Measurements from ENCODE around the gene GASK1A. TPM values are rescaled to one million over a fixed set of nuclear protein-coding genes. Genes with fewer than 3 reads are reported as not detected.
A peak's percentile ranks its signal among the peaks of the same experiment; 100 is the strongest.

The GASK1A gene
- polyA plus RNA-seq, 1 donor, result 5.0 TPM

GRCh38 chr3:42980909-42981308 is 1.8 kb downstream of the GASK1A start:
- DNase-seq, result no peak
- Histone ChIP-seq H3K4me1 (ENCODE audit: control insufficient read depth, insufficient read depth, low read length) (peaks cover 5% of the 10 kb centered on the region), H3K9me3 (ENCODE audit: control insufficient read depth, low read depth, low read length) (peaks cover 2% of the 10 kb centered on the region), H3K36me3 (ENCODE audit: control insufficient read depth, insufficient read depth, low read length) (no peaks in the 10 kb centered on the region), H3K27ac (ENCODE audit: low read length) (no peak overlapping the region), H3K4me3 (ENCODE audit: low read length) (no peak overlapping the region), H3K27me3 (ENCODE audit: control insufficient read depth, insufficient read depth, low read length) (peaks cover 26% of the 10 kb centered on the region)
- WGBS (ENCODE audit: insufficient coverage, low lambda C conversion rate), result no CpG with 5 or more reads among the region's 6 CpGs

- 100% methylated on average over 1 of the region's 6 CpGs for WGBS (ENCODE audit: insufficient coverage, low lambda C conversion rate)
- DNase-seq, result peak in 1 of 2 donors; percentile 17
- Histone ChIP-seq H3K27me3 (ENCODE audit: control insufficient read depth, insufficient read depth, low read length) (peaks cover 24% of the 10 kb centered on the region), H3K36me3 (ENCODE audit: control insufficient read depth, insufficient read depth, low read length) (no peaks in the 10 kb centered on the region), H3K9me3 (ENCODE audit: control insufficient read depth, low read depth, low read length) (no peaks in the 10 kb centered on the region), H3K27ac (ENCODE audit: low read length) (no peak overlapping the region), H3K4me3 (ENCODE audit: low read length) (no peak overlapping the region), H3K4me1 (ENCODE audit: control insufficient read depth, insufficient read depth, low read length) (peaks cover 5% of the 10 kb centered on the region)
These were observed 3.7 kb downstream of the GASK1A start for GRCh38 chr3:42982645-42983412.

- DNase-seq, result no peak
- H3K9me3 ChIP-seq (ENCODE audit: control insufficient read depth, low read depth, low read length), result no peaks in the 10 kb centered on the region
- peaks cover 5% of the 10 kb centered on the region for H3K4me1 ChIP-seq (ENCODE audit: control insufficient read depth, insufficient read depth, low read length)
- no CpG with 5 or more reads among the region's 3 CpGs for WGBS (ENCODE audit: insufficient coverage, low lambda C conversion rate)
- no peaks in the 10 kb centered on the region for H3K36me3 ChIP-seq (ENCODE audit: control insufficient read depth, insufficient read depth, low read length)
- H3K4me3 ChIP-seq (ENCODE audit: low read length), result no peak overlapping the region
- H3K27ac ChIP-seq (ENCODE audit: low read length), result no peak overlapping the region
- peaks cover 19% of the 10 kb centered on the region for H3K27me3 ChIP-seq (ENCODE audit: control insufficient read depth, insufficient read depth, low read length)
These were observed 4.8 kb downstream of the GASK1A start for GRCh38 chr3:42983927-42984326.

GRCh38 chr3:42984701-42985100 is 5.6 kb downstream of the GASK1A start:
- no peaks in the 10 kb centered on the region for H3K9me3 ChIP-seq (ENCODE audit: control insufficient read depth, low read depth, low read length)
- H3K27me3 ChIP-seq (ENCODE audit: control insufficient read depth, insufficient read depth, low read length), result peaks cover 13% of the 10 kb centered on the region
- WGBS (ENCODE audit: insufficient coverage, low lambda C conversion rate), result 50% methylated on average over 1 of the region's 4 CpGs
- H3K36me3 ChIP-seq (ENCODE audit: control insufficient read depth, insufficient read depth, low read length), result no peaks in the 10 kb centered on the region
- no peak for DNase-seq
- no peak overlapping the region for H3K27ac ChIP-seq (ENCODE audit: low read length)
- H3K4me3 ChIP-seq (ENCODE audit: low read length), result no peak overlapping the region
- H3K4me1 ChIP-seq (ENCODE audit: control insufficient read depth, insufficient read depth, low read length), result peaks cover 5% of the 10 kb centered on the region

GRCh38 chr3:42988097-42988496 is 9.0 kb downstream of the GASK1A start:
- no peak for DNase-seq
- 100% methylated on average over 1 of the region's 3 CpGs for WGBS (ENCODE audit: insufficient coverage, low lambda C conversion rate)

GRCh38 chr3:42988566-42988965 is 9.5 kb downstream of the GASK1A start:
- Histone ChIP-seq H3K36me3 (ENCODE audit: control insufficient read depth, insufficient read depth, low read length) (no peaks in the 10 kb centered on the region), H3K4me1 (ENCODE audit: control insufficient read depth, insufficient read depth, low read length) (no peaks in the 10 kb centered on the region), H3K4me3 (ENCODE audit: low read length) (no peak overlapping the region), H3K9me3 (ENCODE audit: control insufficient read depth, low read depth, low read length) (no peaks in the 10 kb centered on the region), H3K27ac (ENCODE audit: low read length) (no peak overlapping the region), H3K27me3 (ENCODE audit: control insufficient read depth, insufficient read depth, low read length) (peaks cover 2% of the 10 kb centered on the region)
- no peak for DNase-seq
- no CpG with 5 or more reads among the region's 5 CpGs for WGBS (ENCODE audit: insufficient coverage, low lambda C conversion rate)

More at GRCh38 chr3:42988097-42988496, 9.0 kb downstream of the GASK1A start:
- H3K36me3 ChIP-seq (ENCODE audit: control insufficient read depth, insufficient read depth, low read length), result no peaks in the 10 kb centered on the region
- H3K9me3 ChIP-seq (ENCODE audit: control insufficient read depth, low read depth, low read length), result no peaks in the 10 kb centered on the region
- no peak overlapping the region for H3K4me3 ChIP-seq (ENCODE audit: low read length)
- peaks cover 2% of the 10 kb centered on the region for H3K27me3 ChIP-seq (ENCODE audit: control insufficient read depth, insufficient read depth, low read length)
- no peaks in the 10 kb centered on the region for H3K4me1 ChIP-seq (ENCODE audit: control insufficient read depth, insufficient read depth, low read length)
- no peak overlapping the region for H3K27ac ChIP-seq (ENCODE audit: low read length)

GRCh38 chr3:42991341-42992315 is 12.5 kb downstream of the GASK1A start:
- WGBS (ENCODE audit: insufficient coverage, low lambda C conversion rate), result no CpG with 5 or more reads among the region's 11 CpGs
- Histone ChIP-seq H3K9me3 (ENCODE audit: control insufficient read depth, low read depth, low read length) (no peaks in the 10 kb centered on the region), H3K4me1 (ENCODE audit: control insufficient read depth, insufficient read depth, low read length) (no peaks in the 10 kb centered on the region), H3K27ac (ENCODE audit: low read length) (no peak overlapping the region), H3K27me3 (ENCODE audit: control insufficient read depth, insufficient read depth, low read length) (peaks cover 2% of the 10 kb centered on the region), H3K36me3 (ENCODE audit: control insufficient read depth, insufficient read depth, low read length) (no peaks in the 10 kb centered on the region), H3K4me3 (ENCODE audit: low read length) (no peak overlapping the region)
- no peak for DNase-seq

GRCh38 chr3:42994595-42994994 is 15.5 kb downstream of the GASK1A start:
- Histone ChIP-seq H3K27me3 (ENCODE audit: control insufficient read depth, insufficient read depth, low read length) (no peaks in the 10 kb centered on the region), H3K4me1 (ENCODE audit: control insufficient read depth, insufficient read depth, low read length) (no peaks in the 10 kb centered on the region), H3K4me3 (ENCODE audit: low read length) (no peak overlapping the region), H3K27ac (ENCODE audit: low read length) (no peak overlapping the region), H3K9me3 (ENCODE audit: control insufficient read depth, low read depth, low read length) (no peaks in the 10 kb centered on the region), H3K36me3 (ENCODE audit: control insufficient read depth, insufficient read depth, low read length) (no peaks in the 10 kb centered on the region)
- no peak for DNase-seq
- no CpG with 5 or more reads among the region's 3 CpGs for WGBS (ENCODE audit: insufficient coverage, low lambda C conversion rate)

GRCh38 chr3:42996021-42996420 is 16.9 kb downstream of the GASK1A start:
- no peaks in the 10 kb centered on the region for H3K27me3 ChIP-seq (ENCODE audit: control insufficient read depth, insufficient read depth, low read length)
- H3K9me3 ChIP-seq (ENCODE audit: control insufficient read depth, low read depth, low read length), result no peaks in the 10 kb centered on the region
- no peak overlapping the region for H3K4me3 ChIP-seq (ENCODE audit: low read length)
- no peak for DNase-seq
- no peaks in the 10 kb centered on the region for H3K36me3 ChIP-seq (ENCODE audit: control insufficient read depth, insufficient read depth, low read length)
- no peak overlapping the region for H3K27ac ChIP-seq (ENCODE audit: low read length)
- no CpG with 5 or more reads among the region's 4 CpGs for WGBS (ENCODE audit: insufficient coverage, low lambda C conversion rate)
- no peaks in the 10 kb centered on the region for H3K4me1 ChIP-seq (ENCODE audit: control insufficient read depth, insufficient read depth, low read length)

GRCh38 chr3:42996633-42997075 is 17.5 kb downstream of the GASK1A start:
- Histone ChIP-seq H3K27ac (ENCODE audit: low read length) (no peak overlapping the region), H3K4me1 (ENCODE audit: control insufficient read depth, insufficient read depth, low read length) (no peaks in the 10 kb centered on the region)

More at GRCh38 chr3:42996633-42997075, 17.5 kb downstream of the GASK1A start:
- H3K4me3 ChIP-seq (ENCODE audit: low read length), result no peak overlapping the region
- DNase-seq, result no peak
- H3K36me3 ChIP-seq (ENCODE audit: control insufficient read depth, insufficient read depth, low read length), result no peaks in the 10 kb centered on the region
- no peaks in the 10 kb centered on the region for H3K27me3 ChIP-seq (ENCODE audit: control insufficient read depth, insufficient read depth, low read length)
- no CpG with 5 or more reads among the region's 2 CpGs for WGBS (ENCODE audit: insufficient coverage, low lambda C conversion rate)
- no peaks in the 10 kb centered on the region for H3K9me3 ChIP-seq (ENCODE audit: control insufficient read depth, low read depth, low read length)
